Measurements from ENCODE around the gene ZDHHC22. TPM values are rescaled to one million over a fixed set of nuclear protein-coding genes. Genes with fewer than 3 reads are reported as not detected.

The ZDHHC22 gene
- total and polyA plus RNA-seq, 2 of the 13 experiments (the other 11 are each of a cell fraction or from before 2014, with no cell fraction given), result not detected

DNA sequence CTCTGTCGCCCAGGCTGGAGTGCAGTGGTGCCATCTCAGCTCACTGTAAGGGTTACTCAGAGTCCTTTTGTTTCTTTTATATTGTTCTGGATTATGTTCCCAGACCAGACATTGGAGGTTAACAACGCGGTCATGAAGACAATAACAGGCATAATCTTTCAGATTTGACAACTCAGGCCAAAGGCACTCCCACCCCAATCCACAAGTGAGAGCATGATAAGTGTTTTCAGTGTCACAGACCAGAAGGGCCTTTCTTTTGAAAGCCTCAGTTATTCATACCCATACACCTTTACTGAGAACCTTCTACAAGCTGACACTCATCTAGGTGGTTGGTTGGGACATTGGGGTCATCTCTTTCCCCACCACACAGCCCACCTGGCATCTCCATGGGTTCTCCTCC lies 37.1 kb upstream of the ZDHHC22 start (continued):
- TF ChIP-seq, protein P1, sequence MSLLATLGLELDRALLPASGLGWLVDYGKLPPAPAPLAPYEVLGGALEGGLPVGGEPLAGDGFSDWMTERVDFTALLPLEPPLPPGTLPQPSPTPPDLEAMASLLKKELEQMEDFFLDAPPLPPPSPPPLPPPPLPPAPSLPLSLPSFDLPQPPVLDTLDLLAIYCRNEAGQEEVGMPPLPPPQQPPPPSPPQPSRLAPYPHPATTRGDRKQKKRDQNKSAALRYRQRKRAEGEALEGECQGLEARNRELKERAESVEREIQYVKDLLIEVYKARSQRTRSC (CRISPR knock-in tag; IDR thresholded peaks at IDR 0.05; ENCODE audit: low read depth), result no peak

DNA sequence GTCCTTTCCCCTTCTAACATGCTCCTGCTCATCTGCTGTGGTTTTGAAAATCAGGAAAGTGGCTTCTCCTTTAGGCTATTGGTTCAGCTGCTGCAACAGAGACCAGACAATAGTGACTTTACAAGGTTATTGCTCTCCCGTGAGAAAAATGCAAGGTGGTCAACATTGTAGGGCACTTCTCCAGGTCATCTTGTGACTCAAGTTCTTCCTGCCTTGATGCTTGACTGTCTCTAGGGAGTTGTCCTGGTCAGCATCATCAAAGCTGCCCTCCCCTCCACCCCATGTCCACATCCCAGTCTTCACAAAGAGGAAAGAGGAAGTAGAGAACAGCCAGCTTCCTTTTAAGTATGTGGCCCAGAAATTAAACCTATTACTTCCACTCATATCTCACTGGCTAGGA lies 36.1 kb upstream of the ZDHHC22 start:
- no peaks in the 10 kb centered on the region for H4K20me1 ChIP-seq (ENCODE audit: insufficient read depth, low read length)
- FAIRE-seq, result no peak
- TF ChIP-seq TEAD2 (CRISPR knock-in tag; IDR thresholded peaks at IDR 0.05), result no peak
- ChIA-PET CTCF (ENCODE audit: low intra/inter-chr PET ratio, low total read pairs) (no interaction called here), POLR2A (no interaction called here)
- no peak overlapping the region for H3K4me3 ChIP-seq (replicated peaks in 1 of 3; ENCODE audit: insufficient read depth in 1 of 3, low read depth in 2 of 3, low read length in 3 of 3)
- peaks cover 1 to 18% of the 10 kb centered on the region in 2 experiments; a peak in 3 of 5 replicates for H3K27me3 ChIP-seq (ENCODE audit: control insufficient read depth in 1 of 2, insufficient read depth in 2 of 2, low read length in 2 of 2)
- no peak overlapping the region for H3K27ac ChIP-seq (ENCODE audit: extremely low read length, insufficient read depth, low read length)
- no peak for DNase-seq (ENCODE audit: low spot score)
- H2AFZ ChIP-seq (ENCODE audit: low read length), result no peak overlapping the region
- WGBS (ENCODE audit: low lambda C conversion rate), result 6% methylated on average over 1 of the region's 1 CpG
- H3K36me3 ChIP-seq (replicated peaks in 1 of 2; ENCODE audit: control insufficient read depth in 1 of 2, insufficient read depth in 2 of 2, low read length in 2 of 2), result no peaks in the 10 kb centered on the region
- in situ Hi-C loops (cut with HindIII; ENCODE audit: extremely low pct_ligation_motif_present, low pct_unique_long_range_greater_than_20kb) (no loop called here), intact Hi-C loops (cut with micrococcal nuclease; ENCODE audit: unreplicated experiment) (no loop called here)
- no peak overlapping the region for H3K4me2 ChIP-seq (ENCODE audit: low read depth, low read length)
- H3K9ac ChIP-seq (ENCODE audit: insufficient read depth, low read depth, low read length), result no peak overlapping the region
- no peaks in the 10 kb centered on the region for H3K79me2 ChIP-seq (ENCODE audit: insufficient read depth, low read length)
- BruUV-seq (replicated peaks), result no TSS peak
- ATAC-seq, result no peak
- peaks cover 23% of the 10 kb centered on the region for H3K4me1 ChIP-seq (ENCODE audit: insufficient read depth, low read length)
- no peaks in the 10 kb centered on the region for H3K9me3 ChIP-seq (ENCODE audit: low read length)

GRCh38 chr14:77175843-77176242 lies 34.3 kb upstream of the ZDHHC22 start:
- Histone ChIP-seq H3K9me3 (ENCODE audit: low read length) (no peaks in the 10 kb centered on the region), H3K36me3 (replicated peaks in 1 of 2; ENCODE audit: control insufficient read depth in 1 of 2, insufficient read depth in 2 of 2, low read length in 2 of 2) (no peaks in the 10 kb centered on the region), H3K4me1 (ENCODE audit: insufficient read depth, low read length) (peaks cover 6% of the 10 kb centered on the region; the same call in 1 of the 2 replicates), H3K27me3 (ENCODE audit: control insufficient read depth in 1 of 2, insufficient read depth in 2 of 2, low read length in 2 of 2) (peaks cover 0 to 3% of the 10 kb centered on the region in 2 experiments; a peak in 2 of 5 replicates), H3K4me2 (ENCODE audit: low read depth, low read length) (no peak overlapping the region), H3K79me2 (ENCODE audit: insufficient read depth, low read length) (no peaks in the 10 kb centered on the region), H3K27ac (ENCODE audit: extremely low read length, insufficient read depth, low read length) (no peak overlapping the region), H2AFZ (ENCODE audit: low read length) (no peak overlapping the region), H3K9ac (ENCODE audit: insufficient read depth, low read depth, low read length) (no peak overlapping the region), H4K20me1 (ENCODE audit: insufficient read depth, low read length) (no peaks in the 10 kb centered on the region), H3K4me3 (replicated peaks in 1 of 3; ENCODE audit: insufficient read depth in 1 of 3, low read depth in 2 of 3, low read length in 3 of 3) (no peak overlapping the region)
- BruUV-seq (replicated peaks), result no TSS peak
- in situ Hi-C loops (cut with HindIII; ENCODE audit: extremely low pct_ligation_motif_present, low pct_unique_long_range_greater_than_20kb), result no loop called here
- ChIA-PET CTCF (ENCODE audit: low intra/inter-chr PET ratio, low total read pairs) (no interaction called here), POLR2A (no interaction called here)
- DNase-seq (ENCODE audit: low spot score) (no peak), FAIRE-seq (no peak), ATAC-seq (no peak)
- WGBS (ENCODE audit: low lambda C conversion rate), result 51% methylated on average over 2 of the region's 3 CpGs
- intact Hi-C loops (cut with micrococcal nuclease; ENCODE audit: unreplicated experiment), result no loop called here
- TF ChIP-seq ZBTB10 (CRISPR knock-in tag; IDR thresholded peaks at IDR 0.05; ENCODE audit: borderline replicate concordance) (no peak), ZNF652 (CRISPR knock-in tag; IDR thresholded peaks at IDR 0.05; ENCODE audit: borderline replicate concordance, low read depth) (no peak), ZNF160 (CRISPR knock-in tag; IDR thresholded peaks at IDR 0.05) (no peak), ZNF629 (CRISPR knock-in tag; conservative IDR thresholded peaks at IDR 0.05) (no peak), MAFK (conservative IDR thresholded peaks at IDR 0.05 in 1 of 2, IDR thresholded peaks at IDR 0.05 in 1 of 2; ENCODE audit: low read length in 2 of 2) (no peak), TMF1 (CRISPR knock-in tag; IDR thresholded peaks at IDR 0.05; ENCODE audit: low read depth) (no peak), ZNF619 (CRISPR knock-in tag; IDR thresholded peaks at IDR 0.05) (no peak), ZSCAN25 (CRISPR knock-in tag; IDR thresholded peaks at IDR 0.05) (no peak), TFAP4 (IDR thresholded peaks at IDR 0.05; ENCODE audit: borderline replicate concordance, low read depth) (no peak)
- TF ChIP-seq, protein P2, sequence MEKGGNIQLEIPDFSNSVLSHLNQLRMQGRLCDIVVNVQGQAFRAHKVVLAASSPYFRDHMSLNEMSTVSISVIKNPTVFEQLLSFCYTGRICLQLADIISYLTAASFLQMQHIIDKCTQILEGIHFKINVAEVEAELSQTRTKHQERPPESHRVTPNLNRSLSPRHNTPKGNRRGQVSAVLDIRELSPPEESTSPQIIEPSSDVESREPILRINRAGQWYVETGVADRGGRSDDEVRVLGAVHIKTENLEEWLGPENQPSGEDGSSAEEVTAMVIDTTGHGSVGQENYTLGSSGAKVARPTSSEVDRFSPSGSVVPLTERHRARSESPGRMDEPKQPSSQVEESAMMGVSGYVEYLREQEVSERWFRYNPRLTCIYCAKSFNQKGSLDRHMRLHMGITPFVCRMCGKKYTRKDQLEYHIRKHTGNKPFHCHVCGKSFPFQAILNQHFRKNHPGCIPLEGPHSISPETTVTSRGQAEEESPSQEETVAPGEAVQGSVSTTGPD (CRISPR knock-in tag; IDR thresholded peaks at IDR 0.05), result no peak

Measured in HepG2 (cell line).